Neuronal stem cell (in vitro differentiated cells): ENCODE data around the gene FAM186B.
A peak's percentile ranks its signal among the peaks of the same experiment; 100 is the strongest.

ENCODE experiments used
- DNase-seq: peaks from one replicate; pipeline ENCODE4 v3.0.0-alpha.2; 2013; ENCODE audit warnings: low spot score
- H2AFZ ChIP-seq: one replicate; pipeline ENCODE4 v1.6.1; 2013; ENCODE audit warnings: mild to moderate bottlenecking, low read length, inconsistent platforms
- H2AK5ac ChIP-seq: 2 replicates; pipeline ENCODE4 v1.6.1; 2013; ENCODE audit warnings: low read depth, mild to moderate bottlenecking, inconsistent platforms, low read length, moderate library complexity, mixed read lengths
- H2BK120ac ChIP-seq: 2 replicates; pipeline ENCODE4 v1.6.1; 2013; ENCODE audit warnings: low read depth, mild to moderate bottlenecking, inconsistent platforms, low read length, moderate library complexity, mixed read lengths
- H2BK12ac ChIP-seq: one replicate; pipeline ENCODE4 v1.6.1; 2013; ENCODE audit warnings: low read length, inconsistent platforms
- H2BK15ac ChIP-seq: 2 replicates; pipeline ENCODE4 v1.6.1; 2013; ENCODE audit warnings: mild to moderate bottlenecking, low read length, inconsistent platforms, mixed read lengths
- H2BK5ac ChIP-seq: one replicate; pipeline ENCODE4 v1.6.1; 2013; ENCODE audit warnings: inconsistent platforms, mild to moderate bottlenecking, low read length, moderate library complexity
- H3K14ac ChIP-seq: one replicate; pipeline ENCODE4 v1.6.1; 2013; ENCODE audit warnings: low read length, inconsistent platforms
- H3K18ac ChIP-seq: 2 replicates; pipeline ENCODE4 v1.6.1; 2013; ENCODE audit warnings: low read length, inconsistent platforms
- H3K23ac ChIP-seq: 2 replicates; pipeline ENCODE4 v1.6.1; 2013; ENCODE audit warnings: low read depth, mild to moderate bottlenecking, mixed read lengths, low read length, inconsistent platforms; ENCODE audit not compliant: poor library complexity
- H3K27ac ChIP-seq: replicated peaks from 3 replicates; pipeline ENCODE4 v1.5.1; 2013; ENCODE audit warnings: low read length, inconsistent platforms
- H3K27me3 ChIP-seq, 3 experiments: 2 replicates each; pipeline ENCODE4 v1.6.1; 2013; ENCODE audit warnings: low read length in 3 of 3, mild to moderate bottlenecking in 2 of 3, inconsistent platforms in 1 of 3, low read depth in 1 of 3, mixed read lengths in 1 of 3, moderate library complexity in 1 of 3; ENCODE audit not compliant: control insufficient read depth in 3 of 3, insufficient read depth in 3 of 3
- H3K36me3 ChIP-seq, 2 donors: replicated peaks in 1 of 2; 2 replicates each; pipeline ENCODE4 v1.6.1; 2013; ENCODE audit warnings: low read length in 2 of 2; ENCODE audit not compliant: control insufficient read depth in 2 of 2, insufficient read depth in 2 of 2
- H3K4ac ChIP-seq: 2 replicates; pipeline ENCODE4 v1.6.1; 2013; ENCODE audit warnings: inconsistent platforms, mild to moderate bottlenecking, low read length, moderate library complexity
- H3K4me1 ChIP-seq, 2 donors: 1 replicate in 1 of 2; 2 replicates in 1 of 2; pipeline ENCODE4 v1.6.1; 2013; ENCODE audit warnings: low read length in 2 of 2, low read depth in 1 of 2; ENCODE audit not compliant: control insufficient read depth in 2 of 2, insufficient read depth in 1 of 2
- H3K4me2 ChIP-seq: one replicate; pipeline ENCODE4 v1.6.1; 2013; ENCODE audit warnings: mild to moderate bottlenecking, low read length, inconsistent platforms; ENCODE audit not compliant: insufficient read depth, poor library complexity, severe bottlenecking
- H3K4me3 ChIP-seq, 2 donors: 2 replicates each; pipeline ENCODE4 v1.5.1; 2013; ENCODE audit warnings: low read length in 2 of 2, mild to moderate bottlenecking in 2 of 2, inconsistent platforms in 1 of 2, moderate library complexity in 1 of 2
- H3K79me1 ChIP-seq: one replicate; pipeline ENCODE4 v1.6.1; 2013; ENCODE audit warnings: low read depth, mild to moderate bottlenecking, inconsistent platforms, low read length, moderate library complexity
- H3K9ac ChIP-seq: one replicate; pipeline ENCODE4 v1.6.1; 2013; ENCODE audit warnings: mild to moderate bottlenecking, low read depth, low read length, inconsistent platforms; ENCODE audit not compliant: poor library complexity
- H3K9me3 ChIP-seq, 2 donors: replicated peaks in 1 of 2; 2 replicates each; pipeline versions ENCODE3 to v1.6.1; 2013; ENCODE audit warnings: low read length in 2 of 2, mild to moderate bottlenecking in 2 of 2, inconsistent platforms in 1 of 2, low read depth in 1 of 2, mixed read lengths in 1 of 2, moderate library complexity in 1 of 2; ENCODE audit not compliant: control insufficient read depth in 2 of 2, insufficient read depth in 1 of 2
- H4K8ac ChIP-seq: one replicate; pipeline ENCODE4 v1.6.1; 2013; ENCODE audit warnings: low read depth, mild to moderate bottlenecking, inconsistent platforms, low read length, moderate library complexity
- H4K91ac ChIP-seq: one replicate; pipeline ENCODE4 v1.6.1; 2013; ENCODE audit warnings: low read length, low read depth, mild to moderate bottlenecking, inconsistent platforms; ENCODE audit not compliant: poor library complexity
- WGBS, 2 donors: extraction: QIAGEN DNeasy Blood & Tissue Kit; methylation state at CpG; one replicate each; pipeline ENCODE4 v1.1.7; 2013; ENCODE audit warnings: missing lambda C conversion rate in 2 of 2, mixed read lengths in 1 of 2; ENCODE audit not compliant: insufficient read length in 2 of 2, insufficient replicate concordance in 1 of 2; ENCODE audit errors: extremely low coverage in 2 of 2; 5-methylcytosine and 5-hydroxymethylcytosine counted together

Gene FAM186B

GRCh38 chr12:49651855-49652254, 46.4 kb upstream of the FAM186B start:
- H3K18ac ChIP-seq: no peak overlapping the region
- DNase-seq: no peak
- H3K4me3 ChIP-seq: no peak overlapping the region
- H4K91ac ChIP-seq: no peak overlapping the region
- H3K23ac ChIP-seq: no peak overlapping the region
- no peaks in the 10 kb centered on the region for H3K27me3 ChIP-seq
- no peak overlapping the region for H3K4me2 ChIP-seq
- no peak overlapping the region for H2BK120ac ChIP-seq
- no peak overlapping the region for H3K9ac ChIP-seq
- H2AK5ac ChIP-seq: no peak overlapping the region
- no CpG with 5 or more reads among the region's 8 CpGs for WGBS, 2 donors
- H2BK15ac ChIP-seq: no peak overlapping the region
- no peak overlapping the region for H2BK5ac ChIP-seq
- H4K8ac ChIP-seq: no peak overlapping the region
- no peak overlapping the region for H2AFZ ChIP-seq
- peak overlapping the region; percentile 7 for H3K27ac ChIP-seq
- no peaks in the 10 kb centered on the region for H3K9me3 ChIP-seq
- H2BK12ac ChIP-seq: no peak overlapping the region
- peaks cover 0 to 6% of the 10 kb centered on the region in 2 donors for H3K4me1 ChIP-seq
- no peak overlapping the region for H3K14ac ChIP-seq
- peaks cover 41 to 97% of the 10 kb centered on the region in 2 donors for H3K36me3 ChIP-seq
- peaks cover 2% of the 10 kb centered on the region for H3K79me1 ChIP-seq
- H3K4ac ChIP-seq: no peak overlapping the region

- Histone ChIP-seq H2BK15ac (no peak overlapping the region), H3K23ac (peak overlapping the region; percentile 17), H3K14ac (peak overlapping the region; percentile 41), H3K36me3 (peaks cover 54 to 99% of the 10 kb centered on the region in 2 donors), H2AK5ac (no peak overlapping the region), H3K27me3 (no peaks in the 10 kb centered on the region), H3K9me3 (peaks cover 0 to 2% of the 10 kb centered on the region in 2 donors), H4K91ac (no peak overlapping the region), H2BK5ac (no peak overlapping the region), H3K9ac (no peak overlapping the region), H2BK120ac (no peak overlapping the region), H3K4me2 (no peak overlapping the region), H4K8ac (no peak overlapping the region), H3K4me3 (no peak overlapping the region), H3K4ac (no peak overlapping the region), H2AFZ (no peak overlapping the region), H3K4me1 (peaks cover 0 to 6% of the 10 kb centered on the region in 2 donors), H2BK12ac (no peak overlapping the region), H3K79me1 (peaks cover 2% of the 10 kb centered on the region), H3K27ac (no peak overlapping the region), H3K18ac (no peak overlapping the region)
- WGBS, 2 donors: no CpG with 5 or more reads among the region's 5 CpGs
- DNase-seq: no peak
These were observed 44.5 kb upstream of the FAM186B start for GRCh38 chr12:49649892-49650291.

GRCh38 chr12:49649445-49649844, 44.0 kb upstream of the FAM186B start:
- Histone ChIP-seq H2AK5ac (no peak overlapping the region), H2BK120ac (no peak overlapping the region), H3K27me3 (no peaks in the 10 kb centered on the region), H3K4ac (no peak overlapping the region), H2BK15ac (no peak overlapping the region), H4K91ac (no peak overlapping the region), H3K79me1 (peaks cover 2% of the 10 kb centered on the region), H4K8ac (no peak overlapping the region), H3K4me1 (peaks cover 3 to 8% of the 10 kb centered on the region in 2 donors), H3K27ac (no peak overlapping the region), H3K4me3 (no peak overlapping the region), H3K36me3 (peaks cover 55 to 99% of the 10 kb centered on the region in 2 donors), H3K14ac (peak overlapping the region; percentile 41), H3K9ac (no peak overlapping the region), H3K23ac (peak overlapping the region; percentile 17), H2BK5ac (no peak overlapping the region), H3K9me3 (peaks cover 0 to 2% of the 10 kb centered on the region in 2 donors), H3K4me2 (no peak overlapping the region), H2BK12ac (no peak overlapping the region), H3K18ac (no peak overlapping the region), H2AFZ (no peak overlapping the region)
- DNase-seq: no peak
- no CpG with 5 or more reads among the region's 11 CpGs for WGBS, 2 donors

- no peak overlapping the region for H3K18ac ChIP-seq
- H2AK5ac ChIP-seq: no peak overlapping the region
- H3K4me3 ChIP-seq: no peak overlapping the region
- no peak overlapping the region for H2AFZ ChIP-seq
- H3K14ac ChIP-seq: no peak overlapping the region
- H3K9ac ChIP-seq: no peak overlapping the region
- H3K23ac ChIP-seq: no peak overlapping the region
- no peak overlapping the region for H3K4ac ChIP-seq
- no peak overlapping the region for H4K91ac ChIP-seq
- no peak overlapping the region for H3K4me2 ChIP-seq
- no peak overlapping the region for H3K27ac ChIP-seq
- peaks cover 0 to 2% of the 10 kb centered on the region in 2 donors for H3K9me3 ChIP-seq
- H3K27me3 ChIP-seq: no peaks in the 10 kb centered on the region
- H2BK12ac ChIP-seq: no peak overlapping the region
- H3K79me1 ChIP-seq: no peaks in the 10 kb centered on the region
- H3K36me3 ChIP-seq: peaks cover 59 to 99% of the 10 kb centered on the region in 2 donors
- peaks cover 3 to 8% of the 10 kb centered on the region in 2 donors for H3K4me1 ChIP-seq
- H2BK120ac ChIP-seq: no peak overlapping the region
- H2BK5ac ChIP-seq: no peak overlapping the region
- H2BK15ac ChIP-seq: no peak overlapping the region
- no peak for DNase-seq
- H4K8ac ChIP-seq: no peak overlapping the region
- WGBS, 2 donors: no CpG with 5 or more reads among the region's 3 CpGs
These were observed 43.2 kb upstream of the FAM186B start for GRCh38 chr12:49648712-49649003.
